ENCODE measurements around the gene PVALB. TPM values are rescaled to one million over a fixed set of nuclear protein-coding genes. Genes with fewer than 3 reads are reported as not detected.
A peak's percentile ranks its signal among the peaks of the same experiment; 100 is the strongest.

The PVALB gene
- total and polyA plus RNA-seq, 10 of the 15 experiments (the other 5 are each of a cell fraction or from before 2014, with no cell fraction given): not detected

DNA sequence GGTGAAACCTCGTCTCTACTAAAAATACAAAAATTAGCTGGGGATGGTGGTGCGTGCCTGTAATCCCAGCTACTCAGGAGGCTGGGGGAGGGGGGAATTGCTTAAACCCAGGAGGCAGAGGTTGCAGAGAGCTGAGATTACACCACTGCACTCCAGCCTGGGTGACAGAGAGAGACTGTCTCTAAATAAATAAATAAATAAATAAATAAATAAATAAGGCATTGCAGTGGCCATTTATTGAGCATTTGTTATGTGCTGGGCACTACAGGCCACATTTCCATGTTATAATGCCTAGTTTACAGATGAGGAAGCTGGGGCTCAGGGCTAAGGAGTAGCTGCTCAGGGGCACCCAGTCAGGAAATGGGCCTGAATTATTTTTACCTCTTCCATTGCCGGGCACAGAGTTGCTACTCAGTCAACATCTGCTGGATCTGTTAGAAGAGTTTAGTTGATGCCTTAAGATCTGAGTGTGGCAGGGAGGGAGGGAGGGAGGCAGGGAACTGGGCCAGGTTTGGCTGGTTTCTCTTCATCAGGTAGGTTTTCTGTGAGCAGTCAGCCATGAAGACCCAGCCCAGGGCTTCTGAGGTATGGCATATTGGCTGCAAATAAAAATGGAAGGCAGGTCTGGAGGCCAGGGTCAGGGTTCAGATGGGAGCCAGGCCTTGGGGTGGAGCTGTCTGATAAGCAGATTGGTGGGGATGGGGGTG is 5.6 kb downstream of the PVALB start:
- H3K4me1 ChIP-seq (ENCODE audit: control insufficient read depth, insufficient read depth, low read length): no peaks in the 10 kb centered on the region
- H3K4me2 ChIP-seq (ENCODE audit: control insufficient read depth, insufficient read depth): no peak overlapping the region
- H4K20me1 ChIP-seq (ENCODE audit: control insufficient read depth, insufficient read depth): no peaks in the 10 kb centered on the region
- H3K27me3 ChIP-seq (replicated peaks in 1 of 2; ENCODE audit: control insufficient read depth in 2 of 2, insufficient read depth in 2 of 2, low read length in 1 of 2): peaks cover 6 to 11% of the 10 kb centered on the region in 2 experiments
- H3K27ac ChIP-seq (ENCODE audit: control insufficient read depth, insufficient read depth): no peak overlapping the region
- ChIA-PET POLR2A (no interaction called here), SMC1A (ENCODE audit: uncharacterized antibody, unreplicated experiment) (no interaction called here), RAD21 (ENCODE audit: unreplicated experiment) (no interaction called here), CTCF (no interaction called here)
- H3K36me3 ChIP-seq (ENCODE audit: control insufficient read depth in 2 of 2, insufficient read depth in 2 of 2, low read length in 1 of 2): no peaks in the 10 kb centered on the region
- H2AFZ ChIP-seq (ENCODE audit: control insufficient read depth, low read depth, low read length): no peak overlapping the region
- FAIRE-seq: no peak
- DNase-seq (ENCODE audit: low read depth, low spot score): no peak
- intact Hi-C loops (cut with micrococcal nuclease; ENCODE audit: unreplicated experiment): no loop called here
- H3K9me3 ChIP-seq (replicated peaks; ENCODE audit: control insufficient read depth, insufficient read depth, low read length): no peaks in the 10 kb centered on the region
- in situ Hi-C loops (cut with MboI): no loop called here
- BruUV-seq (replicated peaks): no TSS peak
- H3K4me3 ChIP-seq: no peak overlapping the region
- WGBS (ENCODE audit: insufficient coverage, insufficient replicate concordance, low lambda C conversion rate, missing lambda C conversion rate): 40% methylated on average over 3 of the region's 3 CpGs
- no peaks in the 10 kb centered on the region for H3K79me2 ChIP-seq (ENCODE audit: control insufficient read depth, insufficient read depth, low read length)
- no peak for ATAC-seq
- TF ChIP-seq MXI1 (IDR thresholded peaks at IDR 0.05; ENCODE audit: low read depth, low read length) (no peak), ZNF384 (IDR thresholded peaks at IDR 0.05; ENCODE audit: borderline replicate concordance, low read depth, low read length) (no peak), SUPT20H (IDR thresholded peaks at IDR 0.05; ENCODE audit: borderline replicate concordance, control insufficient read depth, low read depth, low read length) (no peak), SMARCA5 (IDR thresholded peaks at IDR 0.05) (no peak), YBX1 (IDR thresholded peaks at IDR 0.05) (no peak)
- H3K9ac ChIP-seq (ENCODE audit: control insufficient read depth, insufficient read depth, low read length): no peak overlapping the region

DNA sequence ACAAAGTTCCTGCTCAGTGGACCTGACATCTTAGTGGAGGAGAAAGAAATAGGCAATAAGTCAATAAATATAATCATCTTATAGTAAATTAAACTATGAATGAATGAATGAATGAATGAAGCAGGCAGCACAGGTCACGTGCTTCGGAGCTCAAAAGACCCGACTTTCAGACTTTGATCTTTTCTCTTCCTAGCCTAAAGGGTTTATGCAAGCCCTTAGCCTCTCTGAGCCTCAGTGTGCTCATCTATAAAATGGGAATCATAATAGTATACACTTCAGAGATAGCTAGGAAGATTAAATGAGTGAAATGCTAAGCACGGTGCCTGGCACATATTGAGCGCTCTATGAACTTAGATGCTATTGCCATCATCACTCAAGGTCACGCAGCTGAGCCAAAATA is 7.5 kb downstream of the PVALB start:
- no peak overlapping the region for H3K9ac ChIP-seq (ENCODE audit: control insufficient read depth, insufficient read depth, low read length)
- TF ChIP-seq ZNF24 (IDR thresholded peaks at IDR 0.05) (0 out of 2 replicates have a peak, but pooled peaks have one; percentile 57), GATAD2B (conservative IDR thresholded peaks at IDR 0.05; ENCODE audit: low read depth) (no peak)
- H3K9me3 ChIP-seq (replicated peaks; ENCODE audit: control insufficient read depth, insufficient read depth, low read length): no peaks in the 10 kb centered on the region
- DNase-seq (ENCODE audit: low read depth, low spot score): no peak
- no peaks in the 10 kb centered on the region for H4K20me1 ChIP-seq (ENCODE audit: control insufficient read depth, insufficient read depth)
- H3K27ac ChIP-seq (ENCODE audit: control insufficient read depth, insufficient read depth): no peak overlapping the region
- WGBS (ENCODE audit: insufficient coverage, insufficient replicate concordance, low lambda C conversion rate, missing lambda C conversion rate): 32% methylated on average over 6 of the region's 6 CpGs
- FAIRE-seq: no peak
- SMC1A ChIA-PET (ENCODE audit: uncharacterized antibody, unreplicated experiment): no interaction called here
- in situ Hi-C loops (cut with MboI) (no loop called here), intact Hi-C loops (cut with micrococcal nuclease; ENCODE audit: unreplicated experiment) (no loop called here)
- CTCF ChIA-PET: interaction anchor here (0.7 kb wide), 1 partner anchor 289 kb away, joined by 3 read pairs; no protein-coding TSS in a partner anchor
- POLR2A ChIA-PET: no interaction called here
- H3K36me3 ChIP-seq (ENCODE audit: control insufficient read depth in 2 of 2, insufficient read depth in 2 of 2, low read length in 1 of 2): no peaks in the 10 kb centered on the region
- H2AFZ ChIP-seq (ENCODE audit: control insufficient read depth, low read depth, low read length): no peak overlapping the region
- no peaks in the 10 kb centered on the region for H3K4me1 ChIP-seq (ENCODE audit: control insufficient read depth, insufficient read depth, low read length)
- RAD21 ChIA-PET (ENCODE audit: unreplicated experiment): no interaction called here
- peaks cover 0 to under 1% of the 10 kb centered on the region in 2 experiments; a peak in 2 of 4 replicates for H3K27me3 ChIP-seq (replicated peaks in 1 of 2; ENCODE audit: control insufficient read depth in 2 of 2, insufficient read depth in 2 of 2, low read length in 1 of 2)
- ATAC-seq: no peak
- no TSS peak for BruUV-seq (replicated peaks)
- H3K4me3 ChIP-seq: no peak overlapping the region
- H3K4me2 ChIP-seq (ENCODE audit: control insufficient read depth, insufficient read depth): no peak overlapping the region
- no peaks in the 10 kb centered on the region for H3K79me2 ChIP-seq (ENCODE audit: control insufficient read depth, insufficient read depth, low read length)

Data from GM12878 (cell line).